ENCODE results near the gene LYPD6. TPM values are rescaled to one million over a fixed set of nuclear protein-coding genes. Genes with fewer than 3 reads are reported as not detected.

Gene LYPD6
- total and polyA plus RNA-seq, 2 experiments from 2014 or later = 4.9 to 12.4 TPM

DNA sequence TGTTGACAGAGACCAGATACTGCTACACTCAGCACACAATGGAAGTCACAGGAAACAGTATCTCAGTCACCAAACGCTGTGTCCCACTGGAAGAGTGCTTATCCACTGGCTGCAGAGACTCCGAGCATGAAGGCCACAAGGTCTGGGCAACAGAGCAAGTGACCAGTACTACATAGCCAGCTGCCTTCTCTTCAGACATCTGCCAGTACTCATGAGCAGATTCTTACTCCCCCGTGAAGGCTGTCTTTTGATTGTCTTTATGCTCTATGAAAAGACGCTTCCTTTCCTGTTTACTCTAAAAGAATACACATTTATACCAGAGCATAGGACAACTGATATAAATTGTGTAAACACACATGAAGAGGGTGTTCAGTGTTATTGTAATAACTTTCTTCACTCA is 138.2 kb downstream of the LYPD6 start (continued):
- TF ChIP-seq, protein P1, sequence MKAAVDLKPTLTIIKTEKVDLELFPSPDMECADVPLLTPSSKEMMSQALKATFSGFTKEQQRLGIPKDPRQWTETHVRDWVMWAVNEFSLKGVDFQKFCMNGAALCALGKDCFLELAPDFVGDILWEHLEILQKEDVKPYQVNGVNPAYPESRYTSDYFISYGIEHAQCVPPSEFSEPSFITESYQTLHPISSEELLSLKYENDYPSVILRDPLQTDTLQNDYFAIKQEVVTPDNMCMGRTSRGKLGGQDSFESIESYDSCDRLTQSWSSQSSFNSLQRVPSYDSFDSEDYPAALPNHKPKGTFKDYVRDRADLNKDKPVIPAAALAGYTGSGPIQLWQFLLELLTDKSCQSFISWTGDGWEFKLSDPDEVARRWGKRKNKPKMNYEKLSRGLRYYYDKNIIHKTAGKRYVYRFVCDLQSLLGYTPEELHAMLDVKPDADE (IDR thresholded peaks at IDR 0.05) = no peak
- TF ChIP-seq CREB1 (CRISPR knock-in tag; IDR thresholded peaks at IDR 0.05; ENCODE audit: low read depth) (no peak), NANOG (IDR thresholded peaks at IDR 0.05; ENCODE audit: borderline replicate concordance) (no peak)
- TF ChIP-seq, protein P2, sequence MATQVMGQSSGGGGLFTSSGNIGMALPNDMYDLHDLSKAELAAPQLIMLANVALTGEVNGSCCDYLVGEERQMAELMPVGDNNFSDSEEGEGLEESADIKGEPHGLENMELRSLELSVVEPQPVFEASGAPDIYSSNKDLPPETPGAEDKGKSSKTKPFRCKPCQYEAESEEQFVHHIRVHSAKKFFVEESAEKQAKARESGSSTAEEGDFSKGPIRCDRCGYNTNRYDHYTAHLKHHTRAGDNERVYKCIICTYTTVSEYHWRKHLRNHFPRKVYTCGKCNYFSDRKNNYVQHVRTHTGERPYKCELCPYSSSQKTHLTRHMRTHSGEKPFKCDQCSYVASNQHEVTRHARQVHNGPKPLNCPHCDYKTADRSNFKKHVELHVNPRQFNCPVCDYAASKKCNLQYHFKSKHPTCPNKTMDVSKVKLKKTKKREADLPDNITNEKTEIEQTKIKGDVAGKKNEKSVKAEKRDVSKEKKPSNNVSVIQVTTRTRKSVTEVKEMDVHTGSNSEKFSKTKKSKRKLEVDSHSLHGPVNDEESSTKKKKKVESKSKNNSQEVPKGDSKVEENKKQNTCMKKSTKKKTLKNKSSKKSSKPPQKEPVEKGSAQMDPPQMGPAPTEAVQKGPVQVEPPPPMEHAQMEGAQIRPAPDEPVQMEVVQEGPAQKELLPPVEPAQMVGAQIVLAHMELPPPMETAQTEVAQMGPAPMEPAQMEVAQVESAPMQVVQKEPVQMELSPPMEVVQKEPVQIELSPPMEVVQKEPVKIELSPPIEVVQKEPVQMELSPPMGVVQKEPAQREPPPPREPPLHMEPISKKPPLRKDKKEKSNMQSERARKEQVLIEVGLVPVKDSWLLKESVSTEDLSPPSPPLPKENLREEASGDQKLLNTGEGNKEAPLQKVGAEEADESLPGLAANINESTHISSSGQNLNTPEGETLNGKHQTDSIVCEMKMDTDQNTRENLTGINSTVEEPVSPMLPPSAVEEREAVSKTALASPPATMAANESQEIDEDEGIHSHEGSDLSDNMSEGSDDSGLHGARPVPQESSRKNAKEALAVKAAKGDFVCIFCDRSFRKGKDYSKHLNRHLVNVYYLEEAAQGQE (IDR thresholded peaks at IDR 0.05; ENCODE audit: unreplicated experiment) = no peak

DNA sequence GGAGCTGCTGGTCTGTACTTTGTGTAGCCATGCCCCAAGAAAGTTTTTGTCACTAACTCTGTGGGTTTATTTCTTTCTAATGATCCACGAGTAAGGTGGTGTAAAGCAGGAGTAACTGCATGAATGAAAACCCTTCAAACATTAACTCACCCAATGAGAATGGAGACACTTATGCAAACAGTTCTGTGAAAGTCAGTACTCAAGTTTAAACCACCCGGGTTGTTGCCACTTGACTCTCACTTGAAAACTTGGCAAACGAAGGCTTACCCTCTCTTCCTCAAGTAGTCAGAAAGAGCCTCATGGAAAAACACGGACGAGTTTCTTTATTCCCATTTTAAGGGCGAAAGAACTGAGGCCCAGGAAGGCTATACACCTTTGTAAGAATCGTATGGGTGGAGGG is 139.7 kb downstream of the LYPD6 start:
- no peaks in the 10 kb centered on the region for H3K36me3 Mint-ChIP-seq (ENCODE audit: low read depth)
- H3K4me1 Mint-ChIP-seq = no peaks in the 10 kb centered on the region
- no peak overlapping the region for H3K27ac Mint-ChIP-seq
- Histone ChIP-seq H3F3A (replicated peaks; ENCODE audit: low read depth) (no peaks in the 10 kb centered on the region), H4K20me1 (replicated peaks; ENCODE audit: insufficient read depth) (no peaks in the 10 kb centered on the region), H3K4me2 (no peak overlapping the region), H3K36me3 (ENCODE audit: insufficient read depth) (no peaks in the 10 kb centered on the region), H3K4me3 (no peak overlapping the region), H3K4me1 (ENCODE audit: insufficient read depth) (no peaks in the 10 kb centered on the region), H3K9me2 (ENCODE audit: insufficient read depth) (0 out of 2 replicates have a peak, but pooled peaks cover under 1% of the 10 kb centered on the region), H3K27me3 (ENCODE audit: insufficient read depth) (no peaks in the 10 kb centered on the region), H2AFZ (no peak overlapping the region), H3K27ac (ENCODE audit: low read depth) (no peak overlapping the region), H3K79me2 (replicated peaks; ENCODE audit: insufficient read depth) (no peaks in the 10 kb centered on the region)
- no peak for DNase-seq (ENCODE audit: low spot score)
- no peaks in the 10 kb centered on the region for H3K9me3 Mint-ChIP-seq
- no peaks in the 10 kb centered on the region for H3K27me3 Mint-ChIP-seq (ENCODE audit: insufficient read depth, low read depth, poor library complexity)
- no peak for ATAC-seq
- no peak overlapping the region for H3K4me3 Mint-ChIP-seq
- no peak for TF ChIP-seq EZH2 (IDR thresholded peaks at IDR 0.05; ENCODE audit: low read depth, unreplicated experiment)
- no peak for TF ChIP-seq NANOG (IDR thresholded peaks at IDR 0.05; ENCODE audit: borderline replicate concordance)
- TF ChIP-seq STAT1 (IDR thresholded peaks at IDR 0.05; ENCODE audit: unreplicated experiment) = no peak
- no peak for TF ChIP-seq ZNF331 (CRISPR knock-in tag; IDR thresholded peaks at IDR 0.05; ENCODE audit: low read depth)
- no peak for TF ChIP-seq POLR2AphosphoS5 (IDR thresholded peaks at IDR 0.05; ENCODE audit: low read depth)
- TF ChIP-seq, protein P3, sequence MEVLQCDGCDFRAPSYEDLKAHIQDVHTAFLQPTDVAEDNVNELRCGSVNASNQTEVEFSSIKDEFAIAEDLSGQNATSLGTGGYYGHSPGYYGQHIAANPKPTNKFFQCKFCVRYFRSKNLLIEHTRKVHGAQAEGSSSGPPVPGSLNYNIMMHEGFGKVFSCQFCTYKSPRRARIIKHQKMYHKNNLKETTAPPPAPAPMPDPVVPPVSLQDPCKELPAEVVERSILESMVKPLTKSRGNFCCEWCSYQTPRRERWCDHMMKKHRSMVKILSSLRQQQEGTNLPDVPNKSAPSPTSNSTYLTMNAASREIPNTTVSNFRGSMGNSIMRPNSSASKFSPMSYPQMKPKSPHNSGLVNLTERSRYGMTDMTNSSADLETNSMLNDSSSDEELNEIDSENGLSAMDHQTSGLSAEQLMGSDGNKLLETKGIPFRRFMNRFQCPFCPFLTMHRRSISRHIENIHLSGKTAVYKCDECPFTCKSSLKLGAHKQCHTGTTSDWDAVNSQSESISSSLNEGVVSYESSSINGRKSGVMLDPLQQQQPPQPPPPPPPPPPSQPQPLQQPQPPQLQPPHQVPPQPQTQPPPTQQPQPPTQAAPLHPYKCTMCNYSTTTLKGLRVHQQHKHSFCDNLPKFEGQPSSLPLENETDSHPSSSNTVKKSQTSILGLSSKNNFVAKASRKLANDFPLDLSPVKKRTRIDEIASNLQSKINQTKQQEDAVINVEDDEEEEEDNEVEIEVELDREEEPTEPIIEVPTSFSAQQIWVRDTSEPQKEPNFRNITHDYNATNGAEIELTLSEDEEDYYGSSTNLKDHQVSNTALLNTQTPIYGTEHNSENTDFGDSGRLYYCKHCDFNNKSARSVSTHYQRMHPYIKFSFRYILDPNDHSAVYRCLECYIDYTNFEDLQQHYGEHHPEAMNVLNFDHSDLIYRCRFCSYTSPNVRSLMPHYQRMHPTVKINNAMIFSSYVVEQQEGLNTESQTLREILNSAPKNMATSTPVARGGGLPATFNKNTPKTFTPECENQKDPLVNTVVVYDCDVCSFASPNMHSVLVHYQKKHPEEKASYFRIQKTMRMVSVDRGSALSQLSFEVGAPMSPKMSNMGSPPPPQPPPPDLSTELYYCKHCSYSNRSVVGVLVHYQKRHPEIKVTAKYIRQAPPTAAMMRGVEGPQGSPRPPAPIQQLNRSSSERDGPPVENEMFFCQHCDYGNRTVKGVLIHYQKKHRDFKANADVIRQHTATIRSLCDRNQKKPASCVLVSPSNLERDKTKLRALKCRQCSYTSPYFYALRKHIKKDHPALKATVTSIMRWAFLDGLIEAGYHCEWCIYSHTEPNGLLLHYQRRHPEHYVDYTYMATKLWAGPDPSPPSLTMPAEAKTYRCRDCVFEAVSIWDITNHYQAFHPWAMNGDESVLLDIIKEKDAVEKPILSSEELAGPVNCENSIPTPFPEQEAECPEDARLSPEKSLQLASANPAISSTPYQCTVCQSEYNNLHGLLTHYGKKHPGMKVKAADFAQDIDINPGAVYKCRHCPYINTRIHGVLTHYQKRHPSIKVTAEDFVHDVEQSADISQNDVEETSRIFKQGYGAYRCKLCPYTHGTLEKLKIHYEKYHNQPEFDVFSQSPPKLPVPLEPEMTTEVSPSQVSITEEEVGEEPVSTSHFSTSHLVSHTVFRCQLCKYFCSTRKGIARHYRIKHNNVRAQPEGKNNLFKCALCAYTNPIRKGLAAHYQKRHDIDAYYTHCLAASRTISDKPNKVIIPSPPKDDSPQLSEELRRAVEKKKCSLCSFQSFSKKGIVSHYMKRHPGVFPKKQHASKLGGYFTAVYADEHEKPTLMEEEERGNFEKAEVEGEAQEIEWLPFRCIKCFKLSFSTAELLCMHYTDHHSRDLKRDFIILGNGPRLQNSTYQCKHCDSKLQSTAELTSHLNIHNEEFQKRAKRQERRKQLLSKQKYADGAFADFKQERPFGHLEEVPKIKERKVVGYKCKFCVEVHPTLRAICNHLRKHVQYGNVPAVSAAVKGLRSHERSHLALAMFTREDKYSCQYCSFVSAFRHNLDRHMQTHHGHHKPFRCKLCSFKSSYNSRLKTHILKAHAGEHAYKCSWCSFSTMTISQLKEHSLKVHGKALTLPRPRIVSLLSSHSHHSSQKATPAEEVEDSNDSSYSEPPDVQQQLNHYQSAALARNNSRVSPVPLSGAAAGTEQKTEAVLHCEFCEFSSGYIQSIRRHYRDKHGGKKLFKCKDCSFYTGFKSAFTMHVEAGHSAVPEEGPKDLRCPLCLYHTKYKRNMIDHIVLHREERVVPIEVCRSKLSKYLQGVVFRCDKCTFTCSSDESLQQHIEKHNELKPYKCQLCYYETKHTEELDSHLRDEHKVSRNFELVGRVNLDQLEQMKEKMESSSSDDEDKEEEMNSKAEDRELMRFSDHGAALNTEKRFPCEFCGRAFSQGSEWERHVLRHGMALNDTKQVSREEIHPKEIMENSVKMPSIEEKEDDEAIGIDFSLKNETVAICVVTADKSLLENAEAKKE (CRISPR knock-in tag; IDR thresholded peaks at IDR 0.05) = no peak
- TF ChIP-seq, protein P1 (IDR thresholded peaks at IDR 0.05) = no peak
- TF ChIP-seq, protein P2 (IDR thresholded peaks at IDR 0.05; ENCODE audit: unreplicated experiment) = no peak

Data from GM23338 (cell line).